GM12878 (cell line): ENCODE data around the gene SAP30L. TPM values are rescaled to one million over a fixed set of nuclear protein-coding genes. Genes with fewer than 3 reads are reported as not detected.

Source experiments
- ATAC-seq: fragments of 200-7000 bp; cut with Tn5 transposase; 3 replicates; pipeline ENCODE4 v1.9.1; 2020; ENCODE audit warnings: mild to moderate bottlenecking, moderate library complexity
- BruUV-seq: library from RNA; stranded (reverse); fragments of 400-500 nt; replicated peaks from 2 replicates; lab custom pipeline; 2021; lab: Mats Ljungman, UMichigan
- CTCF ChIA-PET: fragments of 300-600 bp; sonication (Branson Sonifier 250); formaldehyde crosslinking; extraction: SDS; loops from one replicate; lab custom pipeline; 2021; ENCODE audit warnings: inconsistent platforms; lab: Yijun Ruan, JAX
- POLR2A ChIA-PET: fragments of 350-600 bp; formaldehyde crosslinking; extraction: SDS; loops from one replicate; lab custom pipeline; 2021; ENCODE audit warnings: inconsistent platforms; lab: Charles Lee
- RAD21 ChIA-PET: fragments of 300-600 bp; sonication (Branson Sonifier 250); formaldehyde crosslinking; loops from one replicate; lab custom pipeline; 2023; ENCODE audit warnings: antibody characterized with exemption; ENCODE audit not compliant: unreplicated experiment; lab: Charles Lee
- SMC1A ChIA-PET: fragments of 300-600 bp; sonication (Branson Sonifier 250); formaldehyde crosslinking; loops from one replicate; lab custom pipeline; 2023; ENCODE audit not compliant: unreplicated experiment, uncharacterized antibody; lab: Charles Lee
- DNase-seq: peaks from one replicate; pipeline ENCODE4 v3.0.0-alpha.2; 2011; ENCODE audit warnings: low read depth, low spot score
- FAIRE-seq: peaks from 3 replicates; lab custom pipeline; 2011; peaks lifted over from hg19 to GRCh38; lab: Jason Lieb, UNC
- H2AFZ ChIP-seq: 2 replicates; pipeline ENCODE4 v1.6.0; 2011; ENCODE audit warnings: low read depth, low read length, control low read depth; ENCODE audit not compliant: control insufficient read depth
- H3K27ac ChIP-seq: 2 replicates; pipeline ENCODE4 v1.5.1; 2011; ENCODE audit warnings: control low read depth; ENCODE audit not compliant: control insufficient read depth, insufficient read depth
- H3K27me3 ChIP-seq, 2 experiments: replicated peaks in 1 of 2; 2 replicates each; pipeline versions ENCODE4 v1.6.0 to v1.6.1; 2011; ENCODE audit warnings: low read length in 1 of 2; ENCODE audit not compliant: control insufficient read depth in 2 of 2, insufficient read depth in 2 of 2
- H3K36me3 ChIP-seq, 2 experiments: 2 replicates each; pipeline ENCODE4 v1.5.1; 2011; ENCODE audit warnings: low read length in 1 of 2; ENCODE audit not compliant: control insufficient read depth in 2 of 2, insufficient read depth in 2 of 2
- H3K4me1 ChIP-seq: 2 replicates; pipeline ENCODE4 v1.6.1; 2011; ENCODE audit warnings: mild to moderate bottlenecking, low read length, moderate library complexity, mixed read lengths; ENCODE audit not compliant: control insufficient read depth, insufficient read depth
- H3K4me2 ChIP-seq: 2 replicates; pipeline ENCODE4 v1.6.0; 2011; ENCODE audit warnings: control low read depth; ENCODE audit not compliant: control insufficient read depth, insufficient read depth
- H3K4me3 ChIP-seq: fragments of 200-600 bp; sonication (generic); 2 replicates; pipeline ENCODE4 v1.5.1; 2016
- H3K79me2 ChIP-seq: 2 replicates; pipeline ENCODE4 v1.6.0; 2011; ENCODE audit warnings: low read length; ENCODE audit not compliant: control insufficient read depth, insufficient read depth
- H3K9ac ChIP-seq: 2 replicates; pipeline ENCODE4 v1.8.0; 2011; ENCODE audit warnings: low read length, control low read depth, mixed read lengths; ENCODE audit not compliant: control insufficient read depth, insufficient read depth
- H3K9me3 ChIP-seq: replicated peaks from 3 replicates; pipeline ENCODE4 v1.5.1; 2011; ENCODE audit warnings: mild to moderate bottlenecking, low read length; ENCODE audit not compliant: control insufficient read depth, insufficient read depth
- H4K20me1 ChIP-seq: 2 replicates; pipeline ENCODE4 v1.6.0; 2011; ENCODE audit not compliant: control insufficient read depth, insufficient read depth
- EED ChIP-seq: sonication (generic); IDR thresholded peaks from 2 replicates; pipeline ENCODE4 v1.6.1; 2016; ENCODE audit warnings: antibody characterized with exemption, low read depth
- EZH2 ChIP-seq: IDR thresholded peaks from 2 replicates; pipeline ENCODE4 v1.6.1; 2012; ENCODE audit warnings: low read depth, mild to moderate bottlenecking, control low read depth, inconsistent platforms, low read length, borderline replicate concordance; ENCODE audit not compliant: control insufficient read depth
- JUND ChIP-seq: IDR thresholded peaks from 2 replicates; pipeline ENCODE4 v1.6.1; 2012; ENCODE audit warnings: low read depth, mild to moderate bottlenecking, low read length, improper control_type of control experiment, moderate library complexity
- MTA2 ChIP-seq: fragments of 450-650 bp; IDR thresholded peaks from 2 replicates; pipeline ENCODE4 v1.6.1; 2016; ENCODE audit warnings: low read depth, mild to moderate bottlenecking, moderate library complexity
- MYC ChIP-seq: IDR thresholded peaks from 2 replicates; pipeline ENCODE4 v1.6.1; 2011; ENCODE audit warnings: mild to moderate bottlenecking, low read length, moderate library complexity, inconsistent platforms; ENCODE audit not compliant: insufficient read depth, insufficient replicate concordance, insufficient read length, severe bottlenecking
- NR2F1 ChIP-seq: fragments of 450-650 bp; conservative IDR thresholded peaks from 2 replicates; pipeline ENCODE4 v1.6.1; 2017; ENCODE audit warnings: mild to moderate bottlenecking
- POLR2AphosphoS2 ChIP-seq: IDR thresholded peaks from 2 replicates; pipeline ENCODE4 v1.6.1; 2011; ENCODE audit warnings: low read depth, mild to moderate bottlenecking, low read length, improper control_type of control experiment, moderate library complexity
- WGBS: methylation state at CpG from one replicate; pipeline ENCODE4 v1.1.6; 2016; ENCODE audit warnings: low lambda C conversion rate; ENCODE audit not compliant: insufficient replicate concordance, insufficient coverage; ENCODE audit errors: missing lambda C conversion rate; 5-methylcytosine and 5-hydroxymethylcytosine counted together
- in situ Hi-C: fragments of 300-500 bp; cut with MboI; formaldehyde crosslinking; loops from 9 replicates; pipeline ENCODE4 v1.14.3; 2018; ENCODE audit warnings: mixed read lengths
- intact Hi-C: fragments of 100-400 bp; cut with micrococcal nuclease; formaldehyde crosslinking; loops from one replicate; pipeline ENCODE4 v1.14.2; 2022; ENCODE audit not compliant: unreplicated experiment
- polyA plus RNA-seq, 11 experiments: library from polyadenylated mRNA; depleted of rRNA in 4 of 11; unstranded in 6 of 11; stranded (reverse) in 5 of 11; fragments of >200 nt; fragmentation: Nextera tagmentation in 4 of 11; fragmentation: Illumina TruSeq in 1 of 11; extraction: Ambion mirVana in 4 of 11; extraction: Trizol in 1 of 11; gene quantifications; 1 replicate in 1 of 11; 2 replicates in 10 of 11; pipeline versions ENCODE4 v1.2.1 to v1.2.3, GENCODE V29; 2011 to 2016; ENCODE audit warnings: inconsistent platforms in 2 of 11, missing spikeins in 2 of 11, low read depth in 1 of 11
- total RNA-seq, 4 experiments: library from RNA; depleted of rRNA in 3 of 4; stranded (reverse); fragments of >200 nt in 3 of 4; fragmentation: Illumina TruSeq in 1 of 4; extraction: Trizol in 1 of 4; gene quantifications; 2 replicates each; pipeline versions ENCODE4 v1.2.1 to v1.2.3, GENCODE V29; 2013 to 2021
- TF ChIP-seq, protein P1 (sequence below): fragments of 450-650 bp; IDR thresholded peaks from 2 replicates; pipeline ENCODE4 v1.6.1; 2017; ENCODE audit warnings: borderline replicate concordance
- TF ChIP-seq, protein P2 (sequence below): IDR thresholded peaks from 2 replicates; pipeline ENCODE4 v1.6.1; 2011; ENCODE audit warnings: low read depth, low read length, improper control_type of control experiment, borderline replicate concordance
- TF ChIP-seq, protein P3 (sequence below): IDR thresholded peaks from 2 replicates; pipeline ENCODE4 v1.6.1; 2012; ENCODE audit warnings: low read depth, low read length, improper control_type of control experiment

Gene SAP30L
- total and polyA plus RNA-seq, 10 of the 15 experiments (the other 5 are each of a cell fraction or from before 2014, with no cell fraction given) = 2.4 to 36.8 (median 15.7) TPM

DNA sequence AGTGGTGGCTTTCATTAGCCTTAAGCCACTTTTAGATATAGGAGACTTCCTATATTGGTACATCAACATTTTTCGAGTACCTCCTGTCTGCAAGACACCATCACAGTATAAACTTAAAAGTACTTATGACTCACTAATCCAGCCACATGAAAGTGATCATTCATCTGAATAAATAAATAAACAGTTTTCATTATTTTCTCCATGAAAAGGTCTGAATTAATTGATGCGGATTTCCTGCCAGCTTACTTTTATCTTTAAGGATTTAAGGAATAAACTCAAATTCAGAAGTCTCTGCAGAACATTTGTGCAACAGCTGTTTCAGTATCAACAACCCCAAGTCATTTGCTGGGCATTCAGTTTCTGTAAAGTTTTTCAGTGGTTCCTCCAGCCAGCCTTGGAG, 4.0 kb downstream of the SAP30L start:
- POLR2A ChIA-PET = interaction anchor here (0.9 kb wide), 1 partner anchor 8 kb away, joined by 3 read pairs; no protein-coding TSS in a partner anchor
- in situ Hi-C loops = no loop called here
- peak overlapping the region; percentile 45 for H3K4me2 ChIP-seq

DNA sequence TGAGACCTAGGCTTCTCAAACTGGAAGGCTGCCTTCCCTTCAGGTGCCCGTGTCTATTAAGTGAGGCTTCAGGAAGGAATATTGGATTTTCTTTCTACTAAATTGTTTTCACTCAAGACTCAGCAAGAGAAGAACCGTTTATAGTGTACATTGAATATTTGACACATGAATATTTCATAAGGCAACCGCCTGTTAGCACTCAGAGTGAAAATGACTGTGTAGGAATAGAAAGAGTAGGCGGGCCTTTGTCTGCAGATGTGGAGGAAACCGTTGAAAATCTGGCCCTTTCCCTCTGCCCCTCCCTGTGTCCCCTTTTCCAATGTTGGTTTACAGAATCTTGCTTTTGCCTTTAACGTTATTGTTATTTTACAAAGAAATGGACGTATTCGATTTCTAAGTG, 6.2 kb downstream of the SAP30L start:
- Histone ChIP-seq H3K36me3 (peaks cover 3 to 22% of the 10 kb centered on the region in 2 experiments), H3K4me1 (peaks cover 5% of the 10 kb centered on the region), H3K9ac (no peak overlapping the region), H3K4me2 (no peak overlapping the region), H3K4me3 (no peak overlapping the region), H4K20me1 (no peaks in the 10 kb centered on the region), H2AFZ (no peak overlapping the region), H3K27me3 (no peaks in the 10 kb centered on the region), H3K79me2 (peaks cover 24% of the 10 kb centered on the region), H3K27ac (no peak overlapping the region), H3K9me3 (no peaks in the 10 kb centered on the region)
- in situ Hi-C loops (no loop called here), intact Hi-C loops (no loop called here)
- no peak for DNase-seq
- ChIA-PET POLR2A (no interaction called here), SMC1A (no interaction called here), RAD21 (no interaction called here), CTCF (interaction anchor here (0.7 to 1.5 kb wide), 5 partner anchors 11 to 170 kb away, joined by 3 to 4 read pairs (median 3); no protein-coding TSS in a partner anchor)
- no peak for ATAC-seq
- WGBS = 44% methylated on average over 8 of the region's 8 CpGs
- FAIRE-seq = no peak
- no TSS peak for BruUV-seq
- TF ChIP-seq, protein P1, sequence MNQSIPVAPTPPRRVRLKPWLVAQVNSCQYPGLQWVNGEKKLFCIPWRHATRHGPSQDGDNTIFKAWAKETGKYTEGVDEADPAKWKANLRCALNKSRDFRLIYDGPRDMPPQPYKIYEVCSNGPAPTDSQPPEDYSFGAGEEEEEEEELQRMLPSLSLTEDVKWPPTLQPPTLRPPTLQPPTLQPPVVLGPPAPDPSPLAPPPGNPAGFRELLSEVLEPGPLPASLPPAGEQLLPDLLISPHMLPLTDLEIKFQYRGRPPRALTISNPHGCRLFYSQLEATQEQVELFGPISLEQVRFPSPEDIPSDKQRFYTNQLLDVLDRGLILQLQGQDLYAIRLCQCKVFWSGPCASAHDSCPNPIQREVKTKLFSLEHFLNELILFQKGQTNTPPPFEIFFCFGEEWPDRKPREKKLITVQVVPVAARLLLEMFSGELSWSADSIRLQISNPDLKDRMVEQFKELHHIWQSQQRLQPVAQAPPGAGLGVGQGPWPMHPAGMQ = no peak
- TF ChIP-seq, protein P2, sequence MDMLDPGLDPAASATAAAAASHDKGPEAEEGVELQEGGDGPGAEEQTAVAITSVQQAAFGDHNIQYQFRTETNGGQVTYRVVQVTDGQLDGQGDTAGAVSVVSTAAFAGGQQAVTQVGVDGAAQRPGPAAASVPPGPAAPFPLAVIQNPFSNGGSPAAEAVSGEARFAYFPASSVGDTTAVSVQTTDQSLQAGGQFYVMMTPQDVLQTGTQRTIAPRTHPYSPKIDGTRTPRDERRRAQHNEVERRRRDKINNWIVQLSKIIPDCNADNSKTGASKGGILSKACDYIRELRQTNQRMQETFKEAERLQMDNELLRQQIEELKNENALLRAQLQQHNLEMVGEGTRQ = no peak
- no peak for TF ChIP-seq MYC
- TF ChIP-seq POLR2AphosphoS2 = no peak
- TF ChIP-seq MTA2 = no peak
- TF ChIP-seq EED = no peak

More for the DNA sequence above, 4.0 kb downstream of the SAP30L start:
- intact Hi-C loops = loop anchor here (5.0 to 10.0 kb wide), 2 partner anchors 408 to 485 kb away; partner anchors contain the start of genes CNOT8 and GEMIN5
- TF ChIP-seq, protein P3, sequence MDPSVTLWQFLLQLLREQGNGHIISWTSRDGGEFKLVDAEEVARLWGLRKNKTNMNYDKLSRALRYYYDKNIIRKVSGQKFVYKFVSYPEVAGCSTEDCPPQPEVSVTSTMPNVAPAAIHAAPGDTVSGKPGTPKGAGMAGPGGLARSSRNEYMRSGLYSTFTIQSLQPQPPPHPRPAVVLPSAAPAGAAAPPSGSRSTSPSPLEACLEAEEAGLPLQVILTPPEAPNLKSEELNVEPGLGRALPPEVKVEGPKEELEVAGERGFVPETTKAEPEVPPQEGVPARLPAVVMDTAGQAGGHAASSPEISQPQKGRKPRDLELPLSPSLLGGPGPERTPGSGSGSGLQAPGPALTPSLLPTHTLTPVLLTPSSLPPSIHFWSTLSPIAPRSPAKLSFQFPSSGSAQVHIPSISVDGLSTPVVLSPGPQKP = no peak
- TF ChIP-seq NR2F1 (no peak), EZH2 (no peak), JUND (no peak)
- Histone ChIP-seq H4K20me1 (no peaks in the 10 kb centered on the region), H3K9me3 (no peaks in the 10 kb centered on the region), H3K36me3 (peaks cover 0 to 12% of the 10 kb centered on the region in 2 experiments; a peak in 3 of 4 replicates), H3K4me3 (peak overlapping the region; percentile 12; the same call in 1 of the 2 replicates), H3K4me1 (peaks cover 5% of the 10 kb centered on the region), H3K79me2 (peaks cover 43% of the 10 kb centered on the region), H2AFZ (no peak overlapping the region), H3K27me3 (no peaks in the 10 kb centered on the region), H3K27ac (no peak overlapping the region), H3K9ac (no peak overlapping the region)
- DNase-seq (no peak), ATAC-seq (no peak), FAIRE-seq (no peak)
- RAD21 ChIA-PET = interaction anchor here (1.2 to 2.1 kb wide), 3 partner anchors 13 to 28 kb away, joined by 3 to 8 read pairs (median 4); no protein-coding TSS in a partner anchor
- no TSS peak for BruUV-seq
- WGBS = 49% methylated on average over 2 of the region's 2 CpGs
- SMC1A ChIA-PET = interaction anchor here (1.2 to 2.1 kb wide), 7 partner anchors 11 to 378 kb away, joined by 3 to 8 read pairs (median 4); no protein-coding TSS in a partner anchor
- CTCF ChIA-PET = interaction anchor here (0.7 to 4.3 kb wide), 11 partner anchors 12 to 475 kb away, joined by 3 to 27 read pairs (median 4); no protein-coding TSS in a partner anchor
